ENCODE results near the gene MGST1.

- TF ChIP-seq GATA2 (IDR thresholded peaks at IDR 0.05; ENCODE audit: low read depth, low read length) (no peak), GATA3 (IDR thresholded peaks at IDR 0.05; ENCODE audit: low read depth, low read length) (no peak)
Measured at GRCh38 chr12:16345105-16345504, 2.3 kb upstream of the MGST1 start.
